ENCODE data around the gene TCERG1L.

TCERG1L gene

GRCh38 chr10:131071721-131072120 is 239.8 kb downstream of the TCERG1L start:
- no peak for DNase-seq (ENCODE audit: low read depth in 2 of 2)

- DNase-seq (ENCODE audit: low read depth in 2 of 2), result no peak
Measured at GRCh38 chr10:131070856-131071255, 240.7 kb downstream of the TCERG1L start.

GRCh38 chr10:131068760-131069159 is 242.8 kb downstream of the TCERG1L start:
- DNase-seq (ENCODE audit: low read depth in 2 of 2), result no peak

GRCh38 chr10:131068311-131068710 is 243.2 kb downstream of the TCERG1L start:
- no peak for DNase-seq (ENCODE audit: low read depth in 2 of 2)

- DNase-seq (ENCODE audit: low read depth in 2 of 2), result no peak
Measured at GRCh38 chr10:131067690-131068089, 243.8 kb downstream of the TCERG1L start.

GRCh38 chr10:131065673-131066305 is 245.7 kb downstream of the TCERG1L start:
- DNase-seq (ENCODE audit: low read depth in 2 of 2), result no peak

GRCh38 chr10:131063311-131063710 is 248.2 kb downstream of the TCERG1L start:
- DNase-seq (ENCODE audit: low read depth in 2 of 2), result no peak

- no peak for DNase-seq (ENCODE audit: low read depth in 2 of 2)
Measured at GRCh38 chr10:131062621-131063260, 248.8 kb downstream of the TCERG1L start.

GRCh38 chr10:131061216-131061615 is 250.3 kb downstream of the TCERG1L start:
- DNase-seq (ENCODE audit: low read depth in 2 of 2), result no peak

GRCh38 chr10:131059881-131060280 is 251.6 kb downstream of the TCERG1L start:
- DNase-seq (ENCODE audit: low read depth in 2 of 2), result no peak

GRCh38 chr10:131058799-131059198 is 252.7 kb downstream of the TCERG1L start:
- DNase-seq (ENCODE audit: low read depth in 2 of 2), result no peak

GRCh38 chr10:131056781-131057180 is 254.7 kb downstream of the TCERG1L start:
- no peak for DNase-seq (ENCODE audit: low read depth in 2 of 2)

GRCh38 chr10:131056091-131056579 is 255.4 kb downstream of the TCERG1L start:
- DNase-seq (ENCODE audit: low read depth in 2 of 2), result no peak

GRCh38 chr10:131055437-131055836 is 256.1 kb downstream of the TCERG1L start:
- no peak for DNase-seq (ENCODE audit: low read depth in 2 of 2)

- no peak for DNase-seq (ENCODE audit: low read depth in 2 of 2)
Measured at GRCh38 chr10:131053192-131053591, 258.3 kb downstream of the TCERG1L start.

GRCh38 chr10:131050162-131050766 is 261.3 kb downstream of the TCERG1L start:
- no peak for DNase-seq (ENCODE audit: low read depth in 2 of 2)

- DNase-seq (ENCODE audit: low read depth in 2 of 2), result no peak
Measured at GRCh38 chr10:131049016-131049415, 262.5 kb downstream of the TCERG1L start.

- DNase-seq (ENCODE audit: low read depth in 2 of 2), result no peak
Measured at GRCh38 chr10:131048606-131049005, 262.9 kb downstream of the TCERG1L start.

GRCh38 chr10:131047501-131047900 is 264.0 kb downstream of the TCERG1L start:
- no peak for DNase-seq (ENCODE audit: low read depth in 2 of 2)

GRCh38 chr10:131046194-131046593 is 265.3 kb downstream of the TCERG1L start:
- no peak for DNase-seq (ENCODE audit: low read depth in 2 of 2)

- DNase-seq (ENCODE audit: low read depth in 2 of 2), result no peak
Measured at GRCh38 chr10:131044379-131045111, 267.0 kb downstream of the TCERG1L start.

- DNase-seq (ENCODE audit: low read depth in 2 of 2), result no peak
Measured at GRCh38 chr10:131043039-131043691, 268.4 kb downstream of the TCERG1L start.

Data from stimulated activated CD4-positive, alpha-beta T cell treated with anti-CD3 and anti-CD28 coated beads, Interleukin-12 subunit alpha, Interleukin-12 subunit beta, amount 100 ng/mL, for 24 hours (primary cell).